Non-pigmented ciliary epithelial cell (primary cell): ENCODE measurements around the gene ECEL1.

Source experiments
- DNase-seq: peaks from one replicate; pipeline ENCODE4 v3.0.0-alpha.2; 2010; ENCODE audit warnings: low read depth

Gene ECEL1

GRCh38 chr2:232522623-232523401 is 35.2 kb upstream of the ECEL1 start:
- no peak for DNase-seq

- no peak for DNase-seq
These were observed 34.5 kb upstream of the ECEL1 start for GRCh38 chr2:232521959-232522622.

GRCh38 chr2:232521098-232521497 is 33.5 kb upstream of the ECEL1 start:
- no peak for DNase-seq

GRCh38 chr2:232520489-232520888 is 32.9 kb upstream of the ECEL1 start:
- DNase-seq, result no peak

- no peak for DNase-seq
These were observed 32.2 kb upstream of the ECEL1 start, which contains the start of gene PRSS56 for GRCh38 chr2:232519581-232520438. PRSS56 (plus strand) TSS chr2:232520388; CDS start chr2:232520599, 211 bp downstream.

- DNase-seq, result no peak
These were observed 31.2 kb upstream of the ECEL1 start for GRCh38 chr2:232518844-232519243.

DNA sequence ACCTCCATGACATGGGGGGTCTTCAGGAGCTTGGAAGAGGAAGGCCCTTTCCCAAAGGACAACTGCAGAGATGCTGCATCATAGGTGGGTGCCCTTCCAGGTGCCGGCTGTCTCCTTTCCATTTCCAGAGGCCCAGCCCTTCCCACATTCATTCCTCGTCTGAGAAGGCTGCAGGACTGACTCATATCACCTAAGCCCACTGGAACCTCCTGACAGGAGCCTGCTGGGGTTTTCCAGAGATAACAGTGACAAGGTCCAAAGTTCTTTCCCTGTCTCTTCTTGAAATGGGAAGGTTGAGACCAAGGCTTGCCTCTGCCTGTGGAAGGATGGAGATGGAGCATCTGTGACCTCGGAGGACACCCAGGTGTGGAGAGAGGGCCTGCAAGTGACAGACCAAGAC is 28.9 kb upstream of the ECEL1 start:
- no peak for DNase-seq

DNA sequence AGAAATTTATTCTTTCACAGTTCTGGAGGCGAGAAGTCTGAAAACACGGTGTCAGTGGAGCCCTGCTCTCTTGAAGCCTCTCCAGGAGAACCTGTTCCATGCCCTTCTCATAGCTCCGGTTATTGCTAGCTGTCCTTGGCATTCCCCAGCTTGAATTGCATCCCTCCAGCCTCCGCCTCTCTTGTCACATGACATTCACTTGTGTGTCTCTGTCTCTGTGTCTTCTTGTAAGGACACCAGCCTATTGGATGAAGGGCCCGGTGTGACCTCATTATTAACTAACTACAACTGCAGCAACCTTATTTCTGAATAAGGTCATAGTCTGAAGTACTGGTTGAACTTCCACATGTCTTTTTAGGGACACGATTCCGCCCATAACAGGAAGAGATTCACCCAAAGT is 28.0 kb upstream of the ECEL1 start:
- no peak for DNase-seq

DNA sequence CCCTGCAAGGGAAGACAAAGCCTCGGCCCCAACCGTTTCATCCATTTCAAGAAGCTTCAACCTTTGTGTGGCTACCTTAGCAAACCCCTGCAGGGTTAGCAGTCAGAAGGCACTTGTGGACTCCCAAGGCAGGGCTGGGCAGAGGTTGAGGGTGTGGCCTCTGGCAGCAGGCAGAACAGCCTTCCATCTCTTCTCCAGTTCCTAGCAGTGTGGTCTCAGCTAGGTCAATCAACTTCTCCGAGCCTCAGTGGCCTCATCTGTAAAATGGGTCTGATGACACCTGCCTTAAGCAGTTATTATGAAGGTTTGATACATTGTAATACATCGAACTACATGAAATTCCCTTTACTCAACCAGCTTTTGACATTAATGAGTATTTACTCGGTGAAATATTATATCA is 25.7 kb upstream of the ECEL1 start:
- DNase-seq, result no peak

DNA sequence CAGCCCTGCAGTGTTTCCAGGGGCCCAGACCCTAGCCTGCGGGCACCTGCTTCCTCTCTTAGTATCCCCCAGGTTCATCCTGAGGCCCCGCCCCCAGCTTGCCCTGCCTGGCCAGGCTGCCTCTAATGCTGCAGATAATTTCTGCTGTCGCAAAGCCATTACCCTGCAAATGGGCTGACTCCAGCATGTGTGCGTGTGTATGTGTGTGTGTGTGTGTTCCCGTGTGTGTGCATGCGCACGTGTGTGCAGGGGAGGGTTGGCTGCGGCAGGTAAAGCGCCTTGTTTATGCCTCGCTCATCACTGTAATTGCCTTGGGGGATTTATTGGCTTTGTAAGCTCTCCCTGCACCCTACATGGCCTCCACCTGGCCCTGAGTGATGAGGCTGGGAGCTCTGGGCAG is 25.0 kb upstream of the ECEL1 start:
- no peak for DNase-seq

DNA sequence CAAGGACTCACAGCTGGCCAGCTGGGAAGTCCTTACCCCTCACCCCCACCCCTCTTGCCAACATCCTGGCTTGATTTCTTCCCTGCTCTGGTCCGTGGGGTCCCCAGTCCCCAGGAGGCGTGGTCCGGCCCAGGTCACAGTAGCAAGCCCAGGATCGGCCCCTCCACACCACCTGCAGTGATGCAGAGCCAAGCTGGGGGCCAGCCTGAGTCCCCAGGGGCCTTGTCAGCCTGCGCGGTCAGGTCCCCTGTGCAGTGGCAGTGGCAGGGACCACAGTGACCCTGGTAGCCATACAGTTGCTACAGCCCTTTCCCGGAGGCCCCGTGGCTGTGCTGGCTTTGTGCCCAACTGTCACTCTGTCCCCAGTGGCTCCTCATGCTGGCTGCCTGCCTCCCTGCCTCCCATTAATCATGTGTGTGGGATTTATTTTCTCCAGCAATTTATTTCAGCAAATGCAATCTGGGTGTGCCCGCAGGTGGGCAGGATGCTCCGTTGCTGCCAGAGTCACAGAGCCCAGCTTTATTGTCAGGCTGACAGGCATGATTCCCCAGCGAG is 23.8 kb upstream of the ECEL1 start:
- no peak for DNase-seq

DNA sequence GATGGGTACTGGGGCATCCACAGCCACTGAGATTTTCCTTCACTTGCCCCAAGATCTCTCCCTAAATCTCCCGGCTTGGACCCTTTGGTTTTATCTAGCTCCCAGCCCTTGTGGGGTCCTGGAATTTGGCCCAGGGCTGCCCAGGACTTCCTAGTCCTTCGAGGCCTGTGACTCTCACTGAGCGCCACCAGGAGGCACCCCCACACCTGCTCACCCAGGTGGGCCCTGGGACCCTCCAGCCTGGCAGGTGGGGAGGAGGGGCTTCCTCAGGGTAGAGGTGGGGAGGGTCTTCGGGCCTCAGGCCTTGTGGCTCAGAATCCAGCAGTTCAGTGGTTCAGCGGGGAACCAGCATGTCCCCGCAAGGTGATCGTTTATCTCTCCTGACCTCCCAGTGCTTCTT is 20.6 kb upstream of the ECEL1 start:
- no peak for DNase-seq

GRCh38 chr2:232506709-232507108 is 19.1 kb upstream of the ECEL1 start:
- DNase-seq, result no peak

DNA sequence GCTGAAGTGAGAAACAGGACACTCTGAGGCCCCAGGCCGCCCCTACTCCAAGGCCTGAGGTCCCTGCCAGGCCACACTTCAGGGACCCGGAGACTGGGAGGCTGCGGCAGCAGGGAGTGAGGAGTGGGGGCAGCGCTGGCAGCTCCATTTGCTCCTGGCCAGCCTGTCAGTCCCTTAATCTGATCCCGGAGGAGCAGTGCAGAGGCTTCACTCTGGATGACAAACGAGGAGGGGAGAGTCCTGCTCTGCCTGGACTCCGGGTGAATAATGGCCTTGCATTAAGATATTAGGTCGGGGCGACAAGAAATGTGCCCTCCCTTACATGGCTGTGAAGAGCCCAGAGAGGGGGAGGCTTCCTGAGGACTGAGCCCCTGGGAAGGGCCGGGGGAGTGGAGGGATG is 18.2 kb upstream of the ECEL1 start:
- DNase-seq, result no peak

DNA sequence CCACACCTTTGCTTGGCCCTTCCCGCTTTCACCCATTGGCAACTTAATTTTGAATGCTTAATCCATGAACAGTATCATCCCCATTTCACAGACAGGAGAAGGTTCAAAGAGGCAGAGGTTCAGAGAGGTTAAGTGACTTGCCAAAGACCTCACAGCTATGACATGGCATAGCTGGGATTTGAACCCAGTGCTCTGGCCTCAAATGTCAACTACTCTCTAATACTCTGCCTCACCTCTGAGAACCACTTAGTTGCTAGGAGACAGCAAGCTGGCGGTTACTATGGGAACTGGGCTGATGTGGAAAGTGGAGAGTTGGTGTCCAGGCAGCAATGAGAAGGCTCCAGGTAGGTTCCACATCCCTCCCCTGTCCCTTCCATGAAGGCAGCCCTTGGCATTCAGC is 16.8 kb upstream of the ECEL1 start:
- DNase-seq, result no peak

DNA sequence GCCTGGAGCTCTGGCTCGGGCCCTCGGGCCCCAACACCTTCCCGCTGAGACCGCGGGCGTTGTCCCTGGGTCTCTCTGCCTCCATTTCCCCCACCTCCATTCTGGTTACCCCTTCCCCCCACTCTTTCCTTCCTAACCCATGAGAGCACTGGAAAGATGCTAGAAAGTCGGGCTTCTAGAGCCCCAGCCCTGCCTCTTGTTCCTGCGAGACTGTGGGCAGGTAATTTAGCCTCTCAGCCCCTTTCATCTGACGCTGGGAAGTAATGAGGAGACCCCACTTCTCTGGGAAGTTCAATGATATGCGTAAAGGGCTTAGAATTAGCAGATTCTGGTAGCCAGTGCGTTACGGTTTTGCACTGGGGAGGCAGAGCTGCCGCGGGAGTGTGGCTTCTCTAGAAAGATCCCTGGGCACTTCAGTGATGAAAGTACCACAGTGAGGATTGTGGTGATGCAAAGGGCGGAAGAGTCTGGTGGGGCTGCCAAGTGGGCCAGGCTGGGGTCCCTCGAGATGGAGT is 16.2 kb upstream of the ECEL1 start:
- no peak for DNase-seq

GRCh38 chr2:232502911-232503808 is 15.5 kb upstream of the ECEL1 start:
- no peak for DNase-seq

DNA sequence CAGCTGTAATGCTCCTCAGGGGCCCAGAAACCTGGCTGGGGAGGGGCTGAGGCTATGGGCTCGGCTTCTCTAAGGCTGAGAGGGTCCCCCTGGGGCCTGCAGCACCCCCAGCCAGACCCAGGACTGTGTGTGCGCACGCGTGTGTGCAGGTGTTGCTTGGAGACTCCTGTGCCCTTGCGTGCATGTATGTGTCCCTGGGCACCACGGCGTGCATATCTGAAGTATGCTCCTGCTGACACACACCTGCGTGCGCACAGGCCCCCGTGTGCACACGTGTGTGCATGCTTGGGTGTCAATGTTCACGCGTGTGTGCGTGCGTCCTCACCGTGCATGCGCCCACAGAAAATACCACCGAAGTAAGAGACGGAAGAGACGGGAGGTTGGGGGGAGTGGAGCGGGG is 14.9 kb upstream of the ECEL1 start:
- DNase-seq, result no peak

DNA sequence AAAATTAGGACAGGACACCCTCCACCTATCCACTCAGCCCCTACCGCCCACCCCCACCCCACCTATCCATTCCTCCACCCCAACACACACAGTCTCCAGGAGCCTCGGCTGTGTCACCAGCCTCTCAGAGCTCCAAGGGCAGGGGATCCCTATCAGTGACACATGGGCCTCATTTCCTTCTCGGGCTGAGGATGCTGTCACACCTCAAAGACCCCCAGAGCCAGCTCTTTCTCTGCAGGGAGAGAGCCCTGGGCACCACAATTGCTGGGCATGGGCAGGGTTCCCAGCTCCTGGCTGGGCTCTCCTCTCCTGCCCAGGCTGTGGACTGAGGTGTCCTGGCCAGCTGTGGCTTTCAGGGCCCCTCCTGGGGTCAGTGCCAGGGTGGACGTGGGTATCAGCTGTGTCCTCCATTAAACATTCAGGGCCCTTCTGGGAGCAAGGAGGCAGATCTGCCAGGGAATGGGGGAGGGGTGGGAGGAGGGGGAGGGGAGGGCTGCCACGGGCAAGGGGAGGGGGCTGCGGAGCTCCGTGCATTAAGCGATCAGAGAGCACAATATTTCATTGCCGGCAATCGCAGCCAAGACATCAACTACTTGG is 14.3 kb upstream of the ECEL1 start:
- DNase-seq, result no peak

GRCh38 chr2:232501331-232501771 is 13.7 kb upstream of the ECEL1 start:
- DNase-seq, result no peak

DNA sequence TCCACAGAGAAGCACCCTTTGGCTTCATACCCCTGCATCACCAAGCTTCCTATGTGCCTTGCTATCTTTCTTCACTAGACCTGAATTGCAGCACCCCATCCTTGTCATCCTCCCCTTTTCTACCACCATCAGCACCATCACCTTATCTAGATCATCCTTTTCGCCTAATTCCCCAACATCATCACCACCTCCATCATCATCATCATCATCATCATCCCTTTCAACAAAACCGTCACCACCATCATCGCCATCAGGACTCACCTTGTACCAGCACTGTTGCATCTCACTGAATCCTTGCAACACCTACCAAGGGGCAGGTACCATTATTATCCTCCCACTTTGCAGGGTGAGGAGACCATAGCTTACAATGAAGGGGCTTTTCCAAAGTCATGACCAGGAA is 10.8 kb upstream of the ECEL1 start:
- DNase-seq, result no peak
